ENCODE results near the gene GBP3. TPM values are rescaled to one million over a fixed set of nuclear protein-coding genes. Genes with fewer than 3 reads are reported as not detected.
"Not testable (repeated sequence)": the region's sequence is repeated elsewhere in the genome, so short reads cannot be mapped to it uniquely, and the experiment has no call there.

The GBP3 gene
- total RNA-seq, 1 donor from 2014 or later = 7.4 TPM

GRCh38 chr1:88983791-88984559 is 38.7 kb downstream of the GBP3 start:
- intact Hi-C loops (cut with micrococcal nuclease) = no loop called here

GRCh38 chr1:88982055-88982454 is 40.6 kb downstream of the GBP3 start:
- intact Hi-C loops (cut with micrococcal nuclease) = no loop called here
- ATAC-seq (no peak), DNase-seq (no peak)

More at GRCh38 chr1:88983791-88984559, 38.7 kb downstream of the GBP3 start:
- DNase-seq (peak; percentile 39), ATAC-seq (peak; percentile 68)

GRCh38 chr1:88981506-88981905 is 41.2 kb downstream of the GBP3 start:
- intact Hi-C loops (cut with micrococcal nuclease); ATAC-seq; DNase-seq: not testable (repeated sequence)

- intact Hi-C loops (cut with micrococcal nuclease) = no loop called here
- DNase-seq = no peak
- no peak for ATAC-seq
These were observed 41.8 kb downstream of the GBP3 start for GRCh38 chr1:88980870-88981269.

- ATAC-seq = no peak
- intact Hi-C loops (cut with micrococcal nuclease) = no loop called here
- DNase-seq = no peak
These were observed 42.9 kb downstream of the GBP3 start for GRCh38 chr1:88979749-88980116.

GRCh38 chr1:88979054-88979748 is 43.5 kb downstream of the GBP3 start:
- DNase-seq (no peak), ATAC-seq (no peak)
- intact Hi-C loops (cut with micrococcal nuclease) = no loop called here

- DNase-seq (no peak), ATAC-seq (no peak)
- intact Hi-C loops (cut with micrococcal nuclease) = no loop called here
These were observed 46.4 kb downstream of the GBP3 start for GRCh38 chr1:88976235-88976634.

- ATAC-seq; intact Hi-C loops (cut with micrococcal nuclease); DNase-seq: not testable (repeated sequence)
These were observed 48.0 kb downstream of the GBP3 start for GRCh38 chr1:88974616-88975172.

- no peak for ATAC-seq
- no peak for DNase-seq
- intact Hi-C loops (cut with micrococcal nuclease) = no loop called here
These were observed 49.0 kb downstream of the GBP3 start for GRCh38 chr1:88973520-88974137.

- DNase-seq (no peak), ATAC-seq (no peak)
- intact Hi-C loops (cut with micrococcal nuclease) = no loop called here
These were observed 60.9 kb downstream of the GBP3 start for GRCh38 chr1:88961647-88962275.

- intact Hi-C loops (cut with micrococcal nuclease) = no loop called here
- DNase-seq (no peak), ATAC-seq (no peak)
These were observed 61.6 kb downstream of the GBP3 start for GRCh38 chr1:88961081-88961480.

Other genes with a start within 250 kb of the GBP3 start
- gene GTF2B, start 131.3 kb downstream of the GBP3 start, total RNA-seq = 13.3 TPM
- 6.0 TPM for gene KYAT3, start 30.2 kb downstream of the GBP3 start, total RNA-seq
- 10.0 TPM for gene RBMXL1, start 30.2 kb downstream of the GBP3 start, total RNA-seq
- 6.1 TPM for gene GBP1, start 42.3 kb upstream of the GBP3 start, total RNA-seq
- 12.2 TPM for gene GBP2, start 103.2 kb upstream of the GBP3 start, total RNA-seq
- not detected for gene GBP7, start 153.1 kb upstream of the GBP3 start, total RNA-seq
- gene GBP4, start 176.1 kb upstream of the GBP3 start, total RNA-seq = 8.8 TPM
- gene GBP5, start 250.0 kb upstream of the GBP3 start, total RNA-seq = 0.99 TPM

All from left ventricle myocardium superior (tissue), 1 donor.